Gastrocnemius medialis (tissue), 4 donors: ENCODE measurements around the gene PTPRT.

Experiments used
- POLR2A ChIP-seq, 2 donors: fragments of 450-650 bp; IDR thresholded peaks; one replicate each; pipeline ENCODE4 v1.6.1; 2017; ENCODE audit warnings: antibody characterized with exemption in 2 of 2, mild to moderate bottlenecking in 2 of 2, moderate library complexity in 2 of 2
- TF ChIP-seq, protein P1 (sequence below), 5 experiments: fragments of 450-650 bp in 3 of 5; fragments of 200-600 bp in 2 of 5; sonication (generic) in 2 of 5; IDR thresholded peaks in 4 of 5; conservative IDR thresholded peaks in 1 of 5; 1 replicate in 4 of 5; 2 replicates in 1 of 5; pipeline ENCODE4 v1.5.1; 2016 to 2019; ENCODE audit warnings: antibody characterized with exemption in 5 of 5, mild to moderate bottlenecking in 3 of 5, moderate library complexity in 3 of 5

DNA sequence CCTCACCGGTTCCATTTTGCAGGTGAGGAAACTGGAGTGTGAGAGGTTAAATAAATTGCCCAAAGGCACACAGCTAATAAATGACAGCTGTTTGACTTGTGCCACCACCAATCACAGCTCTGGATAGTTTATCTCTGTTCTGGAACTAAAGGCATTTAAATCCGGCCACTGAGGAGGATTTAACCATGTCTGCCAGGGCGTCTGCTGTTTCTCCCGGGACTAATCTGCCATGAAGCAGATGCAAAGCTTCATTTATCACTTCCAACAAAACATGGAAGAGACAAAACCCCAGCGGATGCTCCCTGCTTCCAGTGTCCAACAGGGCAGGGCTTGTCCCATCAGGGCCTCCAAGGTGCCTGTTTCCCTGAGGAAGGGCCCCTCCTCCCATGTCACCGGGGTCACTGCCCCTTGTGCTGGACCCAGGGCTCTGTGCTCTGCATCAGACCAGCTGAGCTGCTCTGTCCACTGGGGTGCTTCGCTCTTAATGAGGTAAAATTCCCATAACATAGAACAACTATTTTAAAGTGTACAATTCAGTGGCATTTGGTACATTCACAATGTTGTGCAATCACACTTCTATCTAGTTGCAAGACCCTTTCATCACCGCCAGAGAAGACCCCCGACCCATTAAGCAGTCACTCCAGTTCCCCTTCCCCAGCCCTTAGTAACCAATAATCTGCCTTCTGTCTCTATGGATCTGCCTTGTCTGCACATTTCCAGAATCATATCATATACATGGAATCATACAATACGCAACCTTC is 244.3 kb downstream of the PTPRT start:
- TF ChIP-seq, protein P1, sequence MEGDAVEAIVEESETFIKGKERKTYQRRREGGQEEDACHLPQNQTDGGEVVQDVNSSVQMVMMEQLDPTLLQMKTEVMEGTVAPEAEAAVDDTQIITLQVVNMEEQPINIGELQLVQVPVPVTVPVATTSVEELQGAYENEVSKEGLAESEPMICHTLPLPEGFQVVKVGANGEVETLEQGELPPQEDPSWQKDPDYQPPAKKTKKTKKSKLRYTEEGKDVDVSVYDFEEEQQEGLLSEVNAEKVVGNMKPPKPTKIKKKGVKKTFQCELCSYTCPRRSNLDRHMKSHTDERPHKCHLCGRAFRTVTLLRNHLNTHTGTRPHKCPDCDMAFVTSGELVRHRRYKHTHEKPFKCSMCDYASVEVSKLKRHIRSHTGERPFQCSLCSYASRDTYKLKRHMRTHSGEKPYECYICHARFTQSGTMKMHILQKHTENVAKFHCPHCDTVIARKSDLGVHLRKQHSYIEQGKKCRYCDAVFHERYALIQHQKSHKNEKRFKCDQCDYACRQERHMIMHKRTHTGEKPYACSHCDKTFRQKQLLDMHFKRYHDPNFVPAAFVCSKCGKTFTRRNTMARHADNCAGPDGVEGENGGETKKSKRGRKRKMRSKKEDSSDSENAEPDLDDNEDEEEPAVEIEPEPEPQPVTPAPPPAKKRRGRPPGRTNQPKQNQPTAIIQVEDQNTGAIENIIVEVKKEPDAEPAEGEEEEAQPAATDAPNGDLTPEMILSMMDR (IDR thresholded peaks at IDR 0.05 in 4 of 5, conservative IDR thresholded peaks at IDR 0.05 in 1 of 5), result no peak
- no peak for TF ChIP-seq POLR2A (IDR thresholded peaks at IDR 0.05)
